ENCODE data around the gene DAGLA.

GRCh38 chr11:61731952-61732675, 51.9 kb downstream of the DAGLA start:
- TF ChIP-seq CTCF (IDR thresholded peaks at IDR 0.05; ENCODE audit: poor library complexity) (no peak), EZH2 (IDR thresholded peaks at IDR 0.05; ENCODE audit: borderline replicate concordance) (no peak)

Data from hepatocyte (in vitro differentiated cells).